IPS DF 4.7 (cell line): ENCODE results near the gene BBX.

Experiments used
- DNase-seq: peaks from one replicate; pipeline ENCODE4 v3.0.0-alpha.2; 2013; ENCODE audit warnings: low spot score; ENCODE audit errors: extremely low read depth

The BBX gene

GRCh38 chr3:107598926-107599771 is 76.4 kb downstream of the BBX start:
- no peak for DNase-seq

GRCh38 chr3:107599772-107600145 is 77.0 kb downstream of the BBX start:
- DNase-seq = no peak

GRCh38 chr3:107600780-107601179 is 78.0 kb downstream of the BBX start:
- no peak for DNase-seq

GRCh38 chr3:107604057-107604822 is 81.5 kb downstream of the BBX start:
- no peak for DNase-seq

GRCh38 chr3:107611775-107612469 is 89.2 kb downstream of the BBX start:
- no peak for DNase-seq

- DNase-seq = no peak
Observed at GRCh38 chr3:107612664-107613084, 89.9 kb downstream of the BBX start.

- DNase-seq = no peak
Observed at GRCh38 chr3:107619549-107619948, 96.8 kb downstream of the BBX start.

- DNase-seq = no peak
Observed at GRCh38 chr3:107620534-107620933, 97.8 kb downstream of the BBX start.

GRCh38 chr3:107621465-107621864 is 98.7 kb downstream of the BBX start:
- DNase-seq = no peak

GRCh38 chr3:107627962-107628542 is 105.3 kb downstream of the BBX start:
- DNase-seq = no peak

- no peak for DNase-seq
Observed at GRCh38 chr3:107629566-107629965, 106.8 kb downstream of the BBX start.

GRCh38 chr3:107630779-107631178 is 108.0 kb downstream of the BBX start:
- no peak for DNase-seq

GRCh38 chr3:107632576-107632975 is 109.8 kb downstream of the BBX start:
- no peak for DNase-seq

- DNase-seq = no peak
Observed at GRCh38 chr3:107633327-107634098, 110.8 kb downstream of the BBX start.

- no peak for DNase-seq
Observed at GRCh38 chr3:107634099-107634489, 111.3 kb downstream of the BBX start.

GRCh38 chr3:107637416-107638183 is 114.8 kb downstream of the BBX start:
- DNase-seq = no peak

- DNase-seq = no peak
Observed at GRCh38 chr3:107641572-107642307, 119.0 kb downstream of the BBX start.

GRCh38 chr3:107643038-107643883 is 120.5 kb downstream of the BBX start:
- DNase-seq = no peak

- no peak for DNase-seq
Observed at GRCh38 chr3:107644631-107645030, 121.9 kb downstream of the BBX start.
